Measurements from ENCODE around the gene CCDC85C.

CCDC85C gene

DNA sequence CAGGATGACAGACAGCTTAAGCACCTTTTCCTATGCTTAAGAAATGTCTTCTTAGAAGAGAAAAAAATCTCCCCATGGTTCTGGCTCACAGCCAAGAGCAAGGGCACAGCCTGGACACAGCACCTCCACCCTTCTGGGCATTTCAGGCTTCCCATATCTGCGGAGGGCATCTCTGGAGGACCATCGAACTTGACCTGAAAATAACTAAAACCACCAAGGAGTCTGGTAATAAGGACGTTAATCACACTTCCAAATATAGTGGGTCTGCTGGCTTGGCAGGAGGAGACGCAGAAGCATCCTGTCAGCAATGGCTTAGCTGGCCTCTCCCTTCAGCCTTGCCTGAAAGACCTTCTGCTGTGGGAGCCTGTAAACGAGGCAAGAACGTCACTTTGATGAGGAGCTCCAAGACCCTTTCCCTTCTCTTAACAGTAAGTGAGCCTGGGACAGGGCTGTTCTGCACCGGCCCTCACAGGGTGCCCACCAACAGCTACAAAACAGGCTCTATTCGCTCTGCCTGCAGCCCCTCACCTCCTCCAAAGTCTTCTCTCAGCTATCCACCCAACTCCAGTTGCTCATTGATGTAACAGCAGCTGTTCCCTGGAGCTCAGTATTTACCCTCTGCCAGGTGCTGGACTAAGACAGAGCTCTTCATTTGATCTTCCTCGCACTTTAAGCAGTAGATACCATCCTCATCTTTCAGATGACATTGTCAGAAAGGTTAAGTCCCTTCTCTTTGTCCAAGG is 136.5 kb downstream of the CCDC85C start:
- no peak for DNase-seq

DNA sequence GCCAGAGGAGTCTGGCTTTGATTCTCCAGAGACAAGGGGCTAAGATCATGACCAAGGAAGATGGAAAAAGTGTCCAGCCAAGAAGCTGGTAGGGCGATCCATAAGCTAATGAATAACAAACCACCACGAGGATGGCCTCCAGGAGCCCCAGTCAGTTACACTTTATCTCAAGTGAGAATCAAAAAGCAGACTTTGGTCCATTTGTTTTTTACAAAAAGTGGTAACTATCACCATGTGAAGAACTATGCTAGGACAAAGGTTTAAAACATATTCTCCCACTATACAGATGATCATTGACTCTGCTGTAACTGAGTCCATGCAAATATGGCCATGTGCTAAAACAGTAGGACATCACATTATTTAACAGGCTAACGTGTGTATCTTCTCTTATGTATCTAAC is 137.2 kb downstream of the CCDC85C start:
- no peak for DNase-seq

GRCh38 chr14:99465288-99465687 is 138.7 kb downstream of the CCDC85C start:
- DNase-seq, result no peak

- no peak for DNase-seq
These were observed 140.0 kb downstream of the CCDC85C start for GRCh38 chr14:99463974-99464373.

DNA sequence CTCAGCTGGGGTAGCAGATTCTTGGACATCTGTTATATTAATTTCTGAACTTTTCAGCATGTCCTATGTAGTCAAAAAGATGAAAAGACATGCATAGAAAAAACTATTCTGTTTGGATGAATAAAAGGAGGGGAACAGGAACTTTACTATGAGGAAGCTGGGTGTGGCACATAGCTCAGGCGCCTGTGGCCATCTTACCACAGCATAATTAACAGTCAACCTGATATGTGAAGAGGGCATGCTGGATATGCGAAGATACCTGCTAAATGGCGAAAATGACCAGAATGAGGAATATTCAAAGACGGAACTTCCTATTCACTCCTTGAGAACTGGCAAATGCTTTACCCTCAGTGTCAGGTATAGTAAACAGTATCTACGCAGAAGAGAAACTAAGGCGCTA is 141.8 kb downstream of the CCDC85C start:
- DNase-seq, result no peak

GRCh38 chr14:99461411-99462085 is 142.5 kb downstream of the CCDC85C start:
- DNase-seq, result no peak

- no peak for DNase-seq
These were observed 143.2 kb downstream of the CCDC85C start for GRCh38 chr14:99460793-99461192.

DNA sequence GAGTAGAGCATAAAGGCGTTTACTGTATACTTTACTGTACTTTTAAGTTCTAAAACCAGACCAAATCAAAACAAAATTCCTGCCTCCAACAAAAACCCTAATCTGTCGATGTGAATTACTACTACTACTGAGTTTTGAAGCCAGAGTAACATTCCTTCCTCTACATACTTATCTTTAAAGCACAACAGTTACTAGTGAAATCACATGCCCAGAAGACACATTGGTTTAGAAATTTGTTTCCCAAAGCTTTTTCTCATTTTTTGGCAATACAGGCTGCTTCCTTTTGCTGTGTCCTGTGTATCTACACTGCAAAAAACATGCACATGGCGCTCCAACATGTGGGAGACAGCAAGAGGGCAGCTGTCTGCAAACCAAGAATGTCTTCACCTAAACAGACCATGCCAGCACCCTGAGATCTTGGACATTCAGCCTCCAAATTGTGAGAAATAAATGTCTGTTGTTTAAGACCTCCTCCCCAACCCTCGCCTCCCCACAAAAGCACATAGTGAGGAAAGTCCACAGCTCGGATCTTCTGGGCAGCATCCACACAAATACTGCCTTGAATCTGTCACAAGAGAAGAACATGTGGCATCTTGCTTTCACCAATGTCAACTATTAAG is 144.4 kb downstream of the CCDC85C start:
- no peak for DNase-seq

DNA sequence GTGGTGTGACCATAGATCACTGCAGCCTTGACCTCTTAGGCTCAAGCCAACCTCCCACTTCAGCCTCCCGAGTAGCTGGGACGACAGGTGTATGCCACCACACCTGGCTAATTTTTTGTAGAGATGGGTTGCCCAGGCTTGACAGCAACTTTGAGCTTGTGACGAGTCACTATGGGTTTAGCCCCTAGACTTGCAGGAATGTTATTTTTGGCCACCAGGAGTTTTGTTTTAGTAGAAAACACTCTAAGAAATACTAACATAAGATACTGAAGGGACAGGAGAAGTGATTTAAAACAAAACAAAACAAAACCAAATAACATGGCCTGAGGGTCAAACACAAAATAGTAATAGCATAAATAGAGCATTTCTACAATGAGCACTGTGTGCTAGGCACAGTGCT is 149.8 kb downstream of the CCDC85C start:
- no peak for DNase-seq

GRCh38 chr14:99452968-99453367 is 151.0 kb downstream of the CCDC85C start:
- no peak for DNase-seq

DNA sequence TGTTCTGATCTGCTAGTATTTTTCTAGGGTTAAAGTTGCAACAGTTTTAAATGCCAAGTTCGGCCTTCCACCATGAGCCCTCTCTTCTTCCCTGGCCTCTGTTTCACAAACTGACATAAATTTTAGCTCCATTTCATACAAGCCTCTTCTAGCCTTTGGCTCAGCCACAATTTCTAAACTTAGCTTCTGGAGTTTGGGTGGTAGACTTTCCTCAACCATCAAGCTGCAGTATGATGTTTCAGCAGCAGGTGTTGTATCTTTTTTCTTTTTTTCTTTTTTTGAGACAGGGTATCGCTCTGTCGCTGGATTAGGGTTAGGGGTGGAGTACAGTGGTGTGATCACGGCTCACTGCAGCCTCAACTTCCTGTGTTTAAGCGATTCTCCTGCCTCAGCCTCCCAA is 152.8 kb downstream of the CCDC85C start:
- DNase-seq, result no peak

DNA sequence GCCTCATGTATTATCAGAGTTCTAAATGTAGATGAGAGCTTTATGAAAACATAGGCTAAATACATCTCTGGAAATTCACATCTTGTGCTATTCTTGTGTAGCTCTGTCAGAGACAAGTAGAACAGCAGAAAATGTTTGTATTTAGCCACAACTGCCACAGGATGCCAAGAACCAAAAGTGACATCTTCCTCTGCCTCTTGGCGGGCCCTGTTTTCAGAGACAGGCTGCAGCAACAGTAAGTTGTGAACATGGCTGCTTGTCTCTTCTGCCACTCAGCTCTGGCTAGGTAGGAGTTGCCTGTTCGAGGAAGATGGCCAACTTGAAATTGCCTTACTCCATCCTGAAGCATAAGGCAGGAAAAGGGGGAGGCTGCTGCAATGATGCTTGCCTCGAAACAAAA is 153.7 kb downstream of the CCDC85C start:
- no peak for DNase-seq
